Activated T-cell treated with anti-CD3 and anti-CD28 coated beads, Interleukin-2, amount 50 U/mL, for 1 hour (primary cell): ENCODE measurements around the gene SLC1A7.

ENCODE experiments used
- DNase-seq: peaks from one replicate; pipeline ENCODE4 v3.0.0-alpha.2; 2020

Gene SLC1A7

DNA sequence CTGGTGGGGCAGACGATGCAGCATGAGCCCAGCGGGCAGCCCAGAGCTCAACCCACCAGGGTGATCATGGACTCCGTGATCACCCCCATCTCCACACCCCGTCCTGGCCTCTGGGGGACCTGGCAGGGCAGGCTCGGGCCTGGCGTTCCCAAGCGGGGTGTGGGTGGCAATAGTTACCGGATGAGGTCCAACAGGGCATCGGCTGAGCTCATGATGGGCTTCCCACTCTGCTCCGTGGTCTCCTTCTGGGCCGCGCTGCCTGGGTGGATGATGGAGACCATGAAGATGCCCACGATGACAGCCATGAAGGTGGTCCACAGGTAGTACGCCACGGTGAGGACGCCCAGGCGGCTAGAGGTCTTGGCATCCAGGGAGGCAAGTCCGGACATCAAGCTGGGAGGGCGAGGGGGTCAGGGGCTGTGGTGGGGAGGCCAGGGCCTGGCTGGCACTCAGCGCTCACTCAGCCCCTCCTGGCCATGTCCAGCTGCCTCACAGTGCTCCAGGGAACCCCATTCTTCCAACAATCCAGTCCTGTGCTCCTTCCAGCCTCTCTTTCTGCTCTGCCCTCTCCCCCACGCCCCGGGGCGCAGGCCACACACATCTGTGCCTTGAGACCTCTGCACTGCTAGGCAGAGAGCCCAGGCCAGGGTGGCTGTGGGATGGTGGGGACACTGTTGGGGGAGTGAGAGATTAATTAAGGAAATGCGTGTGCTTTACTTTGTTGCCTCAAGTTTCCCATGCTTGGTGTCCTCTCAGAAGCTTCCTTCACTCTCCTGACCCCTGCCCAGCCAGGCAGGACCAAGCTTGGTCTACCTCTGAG, 27.6 kb downstream of the SLC1A7 start:
- DNase-seq: no peak

- no peak for DNase-seq
Measured at GRCh38 chr1:53114090-53114489, 28.3 kb downstream of the SLC1A7 start.

GRCh38 chr1:53112861-53113260, 29.6 kb downstream of the SLC1A7 start:
- DNase-seq: no peak

DNA sequence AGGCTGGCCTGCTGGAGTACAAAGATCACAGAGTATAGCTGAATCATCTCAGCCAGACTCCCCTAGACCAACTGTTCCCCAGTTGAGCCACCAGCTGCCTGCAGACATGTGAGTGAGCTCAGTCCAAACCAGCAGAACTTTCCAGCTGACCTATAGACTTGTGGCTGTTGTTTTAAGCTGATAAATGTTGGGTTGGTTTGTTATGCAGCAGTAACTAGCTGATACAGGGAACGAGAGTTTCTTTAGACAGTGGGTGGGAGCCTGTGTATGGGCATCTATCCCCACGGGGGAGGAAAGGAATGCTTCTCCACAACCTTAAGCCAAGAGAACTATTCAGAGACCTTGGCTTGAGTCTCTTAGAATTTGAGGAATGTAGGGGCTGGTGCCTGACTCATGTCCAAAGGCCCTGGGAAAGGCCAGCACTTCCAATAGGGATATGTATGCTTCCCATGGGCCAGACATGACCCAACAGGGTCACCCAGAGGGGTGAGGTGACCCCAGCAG, 30.1 kb downstream of the SLC1A7 start:
- DNase-seq: no peak

DNA sequence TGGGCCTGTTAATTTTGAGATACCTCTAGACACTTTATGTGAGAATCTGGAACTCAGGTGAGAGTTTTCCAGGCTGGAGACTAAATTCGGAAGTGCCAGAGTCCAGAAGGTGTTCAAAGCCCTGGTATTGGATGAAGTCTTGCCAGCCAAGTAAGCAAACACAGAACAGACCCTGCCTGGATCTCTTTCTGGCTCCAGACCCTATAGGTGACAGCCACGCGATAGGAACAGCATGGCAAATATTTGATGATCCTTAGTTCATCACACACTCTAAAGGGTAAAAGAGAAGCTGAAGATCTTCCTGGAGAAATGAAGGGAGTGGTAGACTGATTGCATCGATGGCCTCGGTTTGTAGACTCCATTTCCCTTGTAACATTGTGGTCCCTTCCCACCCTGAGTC, 30.7 kb downstream of the SLC1A7 start:
- no peak for DNase-seq

DNA sequence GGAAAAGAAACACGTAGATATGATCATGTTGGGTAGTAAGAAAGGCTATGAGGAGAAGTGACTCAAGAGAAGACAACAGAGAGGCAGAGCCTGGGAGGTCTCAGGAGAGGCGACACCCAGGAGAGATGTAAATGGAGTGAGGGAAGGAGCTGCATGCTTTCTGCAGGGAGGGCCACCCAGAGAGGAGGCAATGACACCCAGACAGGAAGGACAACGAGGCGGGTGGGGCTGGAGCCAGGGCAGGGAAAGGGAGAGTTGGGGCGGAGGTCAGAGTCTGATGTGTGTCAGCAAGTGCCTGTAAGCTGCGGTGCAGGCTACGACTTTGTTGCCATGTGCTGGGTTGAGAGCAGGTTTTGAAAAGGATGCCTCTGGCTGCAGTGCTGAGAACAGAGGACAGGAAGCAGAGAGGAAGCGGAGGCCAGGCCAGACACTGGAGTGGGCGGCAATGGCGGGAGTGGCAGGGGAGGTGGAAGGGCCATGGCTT, 31.3 kb downstream of the SLC1A7 start:
- no peak for DNase-seq

- no peak for DNase-seq
Measured at GRCh38 chr1:53110370-53111072, 31.9 kb downstream of the SLC1A7 start.

DNA sequence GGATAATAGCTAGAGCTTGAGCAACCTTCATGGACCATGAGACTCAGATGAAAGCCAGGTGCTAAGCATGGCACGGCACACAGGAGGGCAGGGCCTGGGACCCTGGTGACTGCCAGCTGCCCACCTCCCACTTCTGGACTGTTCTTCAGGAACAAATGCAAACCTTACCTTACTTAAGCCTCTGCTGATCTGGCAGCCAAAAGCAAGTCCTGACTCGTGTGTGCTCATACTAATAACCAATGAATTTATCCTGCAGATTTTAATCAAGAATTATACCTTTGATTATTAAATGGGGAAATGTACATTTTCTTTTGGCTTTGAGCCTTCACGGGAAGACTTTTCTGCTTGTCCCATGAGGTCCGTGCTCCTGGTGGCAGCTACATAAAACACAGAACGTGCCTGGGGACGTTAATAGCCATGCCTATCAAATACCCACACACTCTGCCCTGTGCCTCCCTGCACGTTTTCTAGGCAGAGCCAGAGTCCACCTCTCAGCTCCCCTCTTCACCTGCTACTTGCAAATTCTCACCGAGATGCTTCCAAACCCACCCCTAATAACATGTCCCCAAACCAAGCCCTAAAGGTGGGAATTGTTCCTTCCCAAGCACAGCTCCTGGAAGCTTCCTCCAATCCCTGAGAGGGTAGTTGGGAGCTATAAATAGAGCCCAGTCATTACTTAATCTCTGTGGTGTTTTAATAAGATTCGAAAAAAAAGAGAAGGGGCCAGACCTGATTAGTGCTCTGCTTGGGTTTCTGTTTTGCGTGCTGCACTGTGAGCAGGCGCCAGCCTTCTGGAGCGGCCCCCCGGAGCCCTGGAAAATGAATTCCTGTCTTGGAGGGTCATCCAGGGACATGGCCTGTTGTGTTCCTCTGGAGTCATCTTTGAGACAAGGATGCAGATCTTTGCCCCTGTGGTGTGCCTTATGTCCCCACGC, 33.5 kb downstream of the SLC1A7 start:
- DNase-seq: no peak

DNA sequence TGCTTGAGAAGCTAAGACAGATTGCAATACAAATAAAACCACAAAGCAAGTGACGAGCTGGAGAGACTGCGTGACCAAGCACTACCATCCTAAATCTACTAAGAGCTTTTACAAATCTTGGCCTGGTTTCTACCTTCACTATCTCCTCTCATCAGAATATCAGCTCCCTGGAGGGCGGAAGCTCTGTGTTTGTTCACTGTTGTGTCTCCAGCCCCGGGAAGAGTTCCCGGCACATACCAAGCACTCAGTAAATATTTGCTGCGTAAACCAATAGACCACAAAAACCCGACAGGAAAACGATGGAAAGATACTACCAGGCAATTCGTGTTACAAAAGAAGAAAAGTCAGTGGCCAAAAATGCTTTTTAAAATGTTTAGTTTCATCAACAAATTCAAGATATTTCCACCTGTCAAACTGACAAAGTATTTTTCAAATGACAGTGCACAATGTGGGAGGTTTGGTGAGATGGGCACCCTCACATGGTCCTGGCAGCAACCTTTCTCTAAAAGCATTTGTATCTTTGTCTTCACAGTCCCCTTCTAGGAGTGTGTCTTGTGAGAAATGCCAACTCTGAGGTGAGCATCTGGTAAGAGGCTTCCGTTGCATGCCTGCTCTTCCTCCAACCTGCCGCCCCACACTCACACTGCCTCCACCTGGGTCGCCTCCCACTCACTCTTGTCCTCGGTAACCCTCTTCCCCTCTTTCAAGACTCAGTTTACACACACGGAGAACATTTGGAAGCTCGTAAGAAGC, 34.7 kb downstream of the SLC1A7 start:
- DNase-seq: no peak

GRCh38 chr1:53107090-53107489, 35.3 kb downstream of the SLC1A7 start:
- no peak for DNase-seq

DNA sequence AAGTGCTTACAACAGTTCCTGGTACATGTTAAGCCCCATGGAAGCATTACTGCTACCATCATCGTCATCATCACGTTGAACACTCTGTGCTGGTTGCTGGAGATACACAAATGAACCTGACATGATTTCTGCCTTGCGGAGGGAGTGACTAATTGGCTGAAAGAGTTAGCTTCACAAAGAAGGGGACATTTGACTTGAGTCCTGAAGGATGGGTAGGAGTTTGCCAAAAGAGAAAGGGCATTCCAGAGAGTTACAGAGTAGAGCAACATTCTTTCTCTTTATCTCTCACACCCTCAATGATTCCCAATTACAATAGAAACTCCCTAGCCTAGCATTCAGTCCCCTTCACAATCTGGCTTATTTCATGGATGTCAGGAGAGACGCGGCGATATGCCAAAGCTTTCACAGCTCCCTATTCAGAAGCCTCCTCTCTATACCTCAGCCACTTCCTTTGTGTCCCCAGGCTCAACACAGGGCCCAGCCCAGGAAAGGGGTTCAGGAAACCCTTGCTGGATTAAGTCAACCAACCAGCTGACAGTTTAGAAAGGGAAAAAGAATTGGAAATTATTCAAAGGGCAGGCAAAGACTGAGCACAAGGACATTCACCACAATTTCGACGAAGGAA, 38.0 kb downstream of the SLC1A7 start:
- DNase-seq: no peak

- DNase-seq: no peak
Measured at GRCh38 chr1:53094533-53094919, 47.9 kb downstream of the SLC1A7 start.

DNA sequence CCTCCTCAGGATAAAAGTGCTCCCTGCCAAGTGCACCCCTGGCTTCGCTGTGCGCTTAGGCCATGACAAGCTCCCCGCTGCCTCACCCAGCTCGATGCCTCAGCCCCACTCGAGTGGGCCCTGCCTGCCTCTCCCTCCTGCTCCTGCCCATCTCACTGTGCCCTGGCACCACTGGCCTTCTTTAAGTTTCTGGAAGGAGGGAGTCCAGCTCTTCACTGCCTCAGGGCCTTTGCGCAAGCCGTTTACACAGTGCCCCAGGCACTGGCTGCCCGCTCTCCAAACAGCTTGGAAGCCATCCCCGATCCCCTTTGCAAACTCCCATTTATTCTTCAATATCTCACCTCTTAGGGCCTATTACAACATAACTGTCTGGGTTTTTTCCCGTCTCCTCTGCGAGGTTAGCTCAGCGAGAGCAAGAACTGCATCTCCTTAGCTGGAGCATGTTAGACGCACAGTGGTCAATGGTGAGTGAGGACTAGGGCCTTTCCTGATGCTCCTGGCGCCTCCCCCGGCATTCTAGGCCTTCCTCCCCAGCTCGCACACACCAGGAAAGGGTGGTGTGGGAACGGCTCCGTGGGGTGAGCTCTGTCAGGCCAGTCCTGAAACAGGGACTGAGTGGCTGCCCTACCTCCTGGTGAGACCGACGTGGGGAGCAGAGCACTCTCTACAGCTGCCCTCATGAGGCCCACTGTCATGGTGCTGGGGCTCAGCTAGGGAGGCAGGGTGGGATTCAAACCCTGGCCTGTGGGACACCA, 48.5 kb downstream of the SLC1A7 start:
- DNase-seq: no peak

DNA sequence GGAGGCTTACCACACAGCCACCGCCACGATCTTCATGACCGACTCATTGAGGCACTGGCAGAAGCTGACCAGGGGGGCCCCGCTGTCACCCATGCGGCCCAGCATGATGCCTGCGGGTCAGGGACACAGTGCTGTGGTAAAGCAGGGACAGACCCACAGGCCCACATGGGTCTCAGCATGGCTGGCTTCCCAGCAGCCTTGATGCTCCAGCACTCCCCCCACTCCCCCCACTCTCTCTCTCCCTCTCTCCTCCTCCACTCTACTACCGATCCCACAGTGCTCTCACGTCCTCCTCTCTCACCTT, 49.0 kb downstream of the SLC1A7 start:
- DNase-seq: no peak

- no peak for DNase-seq
Measured at GRCh38 chr1:53092659-53093450, 49.6 kb downstream of the SLC1A7 start.

DNA sequence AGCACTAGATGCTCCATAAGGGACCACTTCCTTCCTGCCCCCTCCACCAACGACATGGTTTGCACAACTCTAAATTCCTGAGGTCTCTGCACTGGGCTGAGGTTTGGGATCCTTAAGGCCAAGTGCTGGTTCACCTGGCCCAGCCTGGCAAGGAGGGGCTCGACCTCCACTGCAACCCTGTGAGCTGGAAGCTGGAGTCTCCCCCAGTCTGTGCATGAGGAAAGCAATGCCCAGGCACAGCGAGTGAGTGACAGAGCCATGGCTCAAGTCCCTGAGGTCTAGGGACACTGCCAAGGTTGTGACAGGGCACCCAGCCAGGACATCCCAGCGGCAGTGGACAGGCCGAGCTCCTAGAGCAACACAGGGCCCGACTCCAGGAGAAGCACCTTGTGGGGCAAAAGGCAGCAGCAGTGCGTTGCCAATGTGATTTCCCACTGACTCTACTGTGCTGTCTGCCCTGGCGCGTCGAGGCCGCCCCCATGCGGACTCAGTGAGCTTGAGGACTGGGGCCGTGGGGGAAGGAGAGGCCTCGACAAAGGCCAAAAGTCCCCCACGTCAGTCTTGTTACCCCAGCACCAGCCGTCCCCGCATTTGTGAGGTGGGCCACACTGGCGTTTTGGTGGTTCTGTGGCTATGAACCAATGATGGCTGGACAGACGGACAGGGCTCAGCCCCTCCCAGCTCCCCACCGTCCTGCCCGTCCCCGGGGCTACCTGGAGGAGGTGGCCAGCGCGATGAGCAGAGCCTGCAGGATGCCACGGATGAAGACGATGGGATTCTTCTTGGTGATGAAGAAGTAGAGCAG, 50.4 kb downstream of the SLC1A7 start:
- no peak for DNase-seq

GRCh38 chr1:53090227-53091147, 52.0 kb downstream of the SLC1A7 start:
- no peak for DNase-seq
